Measurements from ENCODE around the gene TENM4. TPM values are rescaled to one million over a fixed set of nuclear protein-coding genes. Genes with fewer than 3 reads are reported as not detected.

The TENM4 gene
- total RNA-seq, 1 experiment from 2014 or later = 25.0 TPM

- ATAC-seq = no peak
- no peak for TF ChIP-seq RORB (CRISPR knock-in tag; IDR thresholded peaks at IDR 0.05)
- no peak for TF ChIP-seq E2F4 (CRISPR knock-in tag; IDR thresholded peaks at IDR 0.05; ENCODE audit: borderline replicate concordance, low read depth)
- no peak for TF ChIP-seq NR1H2 (CRISPR knock-in tag; IDR thresholded peaks at IDR 0.05)
- TF ChIP-seq ZNF396 (CRISPR knock-in tag; IDR thresholded peaks at IDR 0.05; ENCODE audit: borderline replicate concordance) = no peak
- no peak for TF ChIP-seq FOXP4 (CRISPR knock-in tag; IDR thresholded peaks at IDR 0.05)
- no peak for TF ChIP-seq ZNF425 (CRISPR knock-in tag; conservative IDR thresholded peaks at IDR 0.05)
- no peak for TF ChIP-seq AFF4 (CRISPR knock-in tag; IDR thresholded peaks at IDR 0.05; ENCODE audit: borderline replicate concordance)
- TF ChIP-seq FOXP1 (CRISPR knock-in tag; IDR thresholded peaks at IDR 0.05; ENCODE audit: borderline replicate concordance) = no peak
- no peak for TF ChIP-seq SOX15 (CRISPR knock-in tag; IDR thresholded peaks at IDR 0.05)
- no peak for TF ChIP-seq KAT7 (CRISPR knock-in tag; IDR thresholded peaks at IDR 0.05; ENCODE audit: borderline replicate concordance)
- no peak for TF ChIP-seq ERG (CRISPR knock-in tag; IDR thresholded peaks at IDR 0.05)
- no peak for TF ChIP-seq ZNF416 (CRISPR knock-in tag; IDR thresholded peaks at IDR 0.05)
- TF ChIP-seq RELA (CRISPR knock-in tag; IDR thresholded peaks at IDR 0.05; ENCODE audit: borderline replicate concordance) = no peak
- H3K27me3 Mint-ChIP-seq (ENCODE audit: low read depth) = no peaks in the 10 kb centered on the region
Observed at GRCh38 chr11:78731027-78731426, 709.8 kb downstream of the TENM4 start.

GRCh38 chr11:78730267-78730824 lies 710.5 kb downstream of the TENM4 start:
- Mint-ChIP-seq H3K9me3 (no peaks in the 10 kb centered on the region), H3K36me3 (no peaks in the 10 kb centered on the region), H3K27me3 (ENCODE audit: low read depth) (no peaks in the 10 kb centered on the region), H3K27ac (no peak overlapping the region), H3K4me1 (peaks cover 3% of the 10 kb centered on the region; the same call in 1 of the 2 replicates), H3K4me3 (no peak overlapping the region)
- ATAC-seq (no peak), DNase-seq (ENCODE audit: low spot score) (no peak)
- POLR2A ChIA-PET = no interaction called here
- CTCF ChIA-PET = interaction anchor here (0.9 to 4.1 kb wide), 3 partner anchors 15 to 372 kb away, joined by 3 to 23 read pairs (median 3); no protein-coding TSS in a partner anchor
- TF ChIP-seq ZNF219 (CRISPR knock-in tag; IDR thresholded peaks at IDR 0.05; ENCODE audit: borderline replicate concordance) = no peak

More at GRCh38 chr11:78731027-78731426, 709.8 kb downstream of the TENM4 start:
- Mint-ChIP-seq H3K4me1 (peaks cover 3% of the 10 kb centered on the region; the same call in 1 of the 2 replicates), H3K4me3 (no peak overlapping the region), H3K9me3 (no peaks in the 10 kb centered on the region), H3K36me3 (no peaks in the 10 kb centered on the region), H3K27ac (no peak overlapping the region)
- ChIA-PET CTCF (interaction anchor here (0.9 to 4.1 kb wide), 3 partner anchors 16 to 371 kb away, joined by 3 to 23 read pairs (median 3); no protein-coding TSS in a partner anchor), POLR2A (no interaction called here)
- no peak for DNase-seq (ENCODE audit: low spot score)

Data from WTC11 (cell line).